Activated T-cell treated with anti-CD3 and anti-CD28 coated beads for 4 hours (primary cell): ENCODE measurements around the gene TAF3.

ENCODE experiments used
- DNase-seq: peaks from one replicate; pipeline ENCODE4 v3.0.0-alpha.2; 2020

Gene TAF3

DNA sequence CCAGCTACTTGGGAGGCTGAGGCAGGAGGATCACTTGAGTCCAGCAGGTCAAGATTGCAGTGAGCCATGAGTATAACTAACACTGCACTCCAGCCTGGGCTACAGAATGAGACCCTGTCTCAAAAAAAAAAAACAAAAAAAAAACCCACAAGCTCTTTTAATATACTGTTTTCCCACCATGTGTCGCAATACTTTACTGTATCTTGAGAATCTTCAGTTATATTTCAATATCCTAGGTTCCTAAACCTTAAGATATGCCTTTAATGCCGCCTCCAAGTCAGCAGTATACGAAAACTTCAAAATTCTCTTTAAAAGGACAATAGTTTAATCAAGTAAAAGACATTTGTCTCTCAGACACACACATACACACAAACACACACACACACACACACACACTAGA, 62.8 kb downstream of the TAF3 start:
- no peak for DNase-seq

DNA sequence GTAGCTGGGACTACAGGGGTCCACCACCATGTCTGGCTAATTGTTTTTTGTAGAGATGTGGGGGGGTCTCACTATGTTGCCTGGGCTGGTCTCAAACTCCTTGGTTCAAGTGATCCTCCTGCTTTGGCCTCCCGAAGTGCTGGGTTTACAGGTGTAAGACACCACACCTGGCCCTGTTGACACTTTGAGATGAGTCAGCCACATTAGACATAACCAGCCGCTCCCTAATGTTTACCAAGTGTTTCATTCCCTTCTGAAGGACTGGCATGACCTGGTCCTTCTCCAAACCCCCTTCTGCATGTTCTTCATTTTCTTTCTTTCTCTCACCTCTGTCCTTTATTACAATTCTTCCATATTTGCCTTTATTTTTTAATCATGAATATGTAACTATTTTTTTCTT, 67.8 kb downstream of the TAF3 start:
- DNase-seq: no peak

DNA sequence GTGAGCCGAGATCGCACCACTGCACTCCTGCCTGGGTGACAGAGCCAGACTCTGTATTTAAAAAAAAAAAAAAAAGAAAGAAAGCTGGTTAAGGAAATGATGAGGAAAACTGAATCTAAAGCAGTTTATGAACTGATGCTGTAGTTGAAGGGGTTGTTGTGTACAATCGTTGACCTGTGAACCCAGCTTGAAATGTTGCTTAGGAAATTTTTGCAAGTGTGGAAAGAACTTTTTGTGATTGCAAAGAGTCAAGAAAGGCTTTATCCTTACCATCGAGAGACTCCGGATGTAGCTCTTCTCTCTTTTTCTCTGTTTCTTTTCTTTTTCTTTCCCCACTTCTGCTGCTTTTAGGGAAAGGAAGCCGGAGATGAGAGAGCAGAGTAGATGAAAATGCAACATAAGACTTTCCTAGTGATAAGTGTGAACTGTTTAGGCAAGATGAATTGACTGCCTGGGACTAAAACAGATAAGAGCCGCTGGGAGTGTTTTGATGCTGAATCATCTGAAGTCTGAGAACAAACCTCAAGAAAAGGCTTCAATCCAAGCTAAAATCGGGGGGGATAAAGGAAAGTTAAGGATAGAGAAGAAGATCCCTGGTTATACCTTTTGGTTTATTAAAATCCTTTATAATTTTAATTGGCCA, 69.0 kb downstream of the TAF3 start:
- DNase-seq: no peak

DNA sequence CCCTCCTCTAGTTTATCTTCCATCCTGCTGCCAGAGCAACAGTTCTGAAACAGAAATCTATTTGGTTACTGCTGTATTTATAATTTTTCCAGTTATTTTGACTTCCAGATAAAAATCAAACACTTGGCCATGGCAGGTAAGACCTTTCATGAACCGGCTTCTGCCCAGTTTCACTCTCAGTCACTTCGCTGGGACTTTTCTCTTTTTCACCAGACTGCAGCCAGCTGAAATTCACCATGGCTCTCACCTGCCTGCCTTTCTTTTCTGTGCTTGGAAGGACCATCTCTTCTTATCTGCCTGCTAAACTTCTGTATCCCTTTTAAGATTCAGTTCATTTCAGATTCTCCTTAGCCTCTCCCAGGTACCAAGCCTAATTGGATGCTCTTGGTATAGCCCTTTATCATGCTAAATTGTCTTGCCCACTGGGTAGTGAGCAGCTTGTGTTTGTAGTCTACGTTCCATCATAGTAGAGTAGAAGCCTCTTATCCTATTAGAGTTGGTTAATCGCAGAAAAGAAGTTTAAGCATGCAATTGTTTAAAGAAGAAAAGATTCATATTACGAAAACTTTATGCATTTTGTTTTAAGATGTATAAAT, 71.7 kb downstream of the TAF3 start:
- DNase-seq: no peak

DNA sequence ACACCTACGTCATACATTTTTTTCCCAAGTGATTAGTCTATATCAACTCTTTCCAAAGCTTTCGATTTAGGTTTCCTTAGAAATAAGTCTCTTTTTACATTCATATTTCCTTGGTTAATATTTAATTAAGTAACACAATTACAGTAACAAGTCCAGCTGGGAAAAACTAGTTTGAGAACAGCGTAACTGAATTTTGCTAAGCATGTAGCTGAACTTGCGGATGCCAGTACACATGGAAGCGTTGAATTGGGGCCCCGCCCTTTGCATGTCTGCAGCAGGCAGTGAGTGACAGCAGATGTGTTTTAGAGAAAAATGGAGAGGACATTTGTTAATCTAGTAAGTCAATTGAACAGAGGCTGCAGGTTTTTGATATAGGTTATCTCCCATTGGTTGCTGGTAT, 72.5 kb downstream of the TAF3 start:
- DNase-seq: no peak

DNA sequence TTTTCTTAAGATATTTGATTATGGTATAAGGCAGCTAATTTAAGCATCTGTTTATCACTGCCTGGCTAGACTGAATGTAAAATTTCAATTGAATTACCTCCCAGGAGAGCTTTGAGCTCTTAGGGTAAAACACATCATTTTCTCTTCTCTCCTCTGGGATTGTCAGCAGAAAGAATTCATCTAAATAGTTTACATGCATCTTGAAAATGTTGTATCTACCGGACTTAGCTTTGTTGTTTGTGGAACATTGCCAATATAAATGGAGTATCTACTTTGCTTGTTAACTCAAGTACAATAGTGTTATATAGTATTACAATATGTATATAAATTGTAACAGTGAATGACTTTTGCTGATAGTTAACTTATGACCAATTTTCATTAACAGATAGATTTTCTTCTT, 73.3 kb downstream of the TAF3 start:
- DNase-seq: no peak

DNA sequence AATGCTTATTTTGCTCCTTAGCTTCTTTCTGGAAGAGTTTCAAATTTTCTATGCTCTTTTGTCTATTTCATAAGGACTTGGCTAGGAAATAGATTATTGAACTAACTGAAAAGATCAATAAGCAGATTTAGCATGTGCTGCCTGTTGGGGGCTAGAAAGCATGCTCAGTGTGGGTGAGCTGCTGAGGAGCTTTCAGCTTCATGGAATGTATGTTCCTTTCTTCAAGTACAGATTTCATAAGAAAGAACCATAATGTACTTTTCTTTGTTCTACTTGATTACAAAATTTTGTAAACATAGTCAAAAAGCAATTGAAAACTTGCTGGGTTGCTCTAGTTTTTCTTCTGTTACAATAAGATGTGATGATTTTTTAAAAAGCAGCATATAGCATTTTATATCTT, 73.8 kb downstream of the TAF3 start:
- DNase-seq: no peak

DNA sequence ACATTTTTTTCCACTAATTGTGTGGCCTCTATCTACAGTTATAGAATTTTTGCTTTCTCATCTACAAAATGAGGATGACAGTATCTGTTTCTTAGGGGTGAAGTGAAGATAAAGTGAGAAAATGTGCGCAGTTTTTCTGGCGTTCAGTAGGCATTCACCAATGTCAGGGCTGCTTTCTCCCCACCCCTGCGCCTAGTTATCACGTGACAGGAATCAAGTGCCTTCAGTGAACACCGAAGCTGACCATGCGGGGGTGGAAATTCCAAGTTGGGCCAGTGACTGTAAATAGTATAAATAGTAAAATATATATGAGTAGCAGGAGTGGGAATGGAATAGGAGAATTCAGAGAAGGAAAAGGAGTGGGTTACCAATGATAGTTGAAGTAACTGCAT, 77.4 kb downstream of the TAF3 start:
- DNase-seq: no peak

DNA sequence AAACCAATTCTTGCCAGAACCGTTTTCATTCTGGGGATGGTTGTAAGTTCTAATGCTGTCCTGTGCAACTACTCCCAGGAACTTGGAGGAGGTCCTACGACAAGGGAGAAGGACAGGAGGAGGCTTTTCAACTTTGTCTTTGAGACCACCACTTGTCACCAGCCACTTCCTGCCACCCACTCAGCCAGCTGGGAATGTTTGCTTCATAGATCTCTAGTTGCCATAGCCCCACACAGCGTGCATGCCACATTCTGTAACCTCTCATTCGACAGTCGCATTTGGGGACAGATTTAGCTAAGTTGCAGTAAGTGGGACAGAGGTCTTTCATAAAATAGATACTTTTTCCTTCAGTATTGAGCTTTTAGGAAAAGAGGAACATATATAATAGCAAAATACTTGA, 78.0 kb downstream of the TAF3 start:
- DNase-seq: no peak

DNA sequence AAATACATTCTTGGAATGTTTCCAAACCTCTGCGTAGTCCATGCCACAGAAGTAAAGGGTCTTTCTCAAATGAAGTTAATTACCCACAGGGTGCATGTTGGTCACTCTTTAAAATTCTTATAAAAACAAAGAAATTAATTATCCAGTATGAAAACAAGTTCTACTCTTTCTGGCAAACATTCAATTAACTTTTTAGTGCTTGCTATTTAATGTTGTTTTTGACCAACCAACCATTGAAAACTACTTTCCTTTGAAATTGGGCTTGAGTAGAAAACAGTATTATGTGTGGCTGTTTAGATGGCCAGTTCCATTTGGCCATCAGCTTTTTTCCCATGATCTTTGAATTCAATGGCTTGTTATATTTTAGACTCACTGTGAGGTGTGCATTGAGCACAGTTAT, 83.0 kb downstream of the TAF3 start:
- DNase-seq: no peak

DNA sequence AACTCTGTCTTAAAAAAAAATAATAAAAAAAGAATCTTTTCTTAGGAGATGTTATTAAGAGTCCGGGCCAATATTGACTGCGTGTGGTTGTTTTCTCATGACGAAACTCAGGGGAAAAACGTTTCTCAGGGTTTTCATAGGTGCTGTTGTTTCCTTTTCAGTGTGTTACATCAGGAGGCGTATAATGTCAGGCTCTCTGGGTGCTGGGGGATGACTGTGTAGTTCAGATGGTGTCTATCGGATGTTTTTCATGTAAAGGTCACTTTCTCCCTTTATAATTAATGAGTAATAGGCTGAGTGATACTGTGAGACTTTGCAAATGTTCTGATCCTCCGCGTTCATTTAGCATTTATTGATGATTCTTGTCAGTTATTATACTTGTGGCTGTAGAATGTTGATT, 84.1 kb downstream of the TAF3 start:
- DNase-seq: no peak

DNA sequence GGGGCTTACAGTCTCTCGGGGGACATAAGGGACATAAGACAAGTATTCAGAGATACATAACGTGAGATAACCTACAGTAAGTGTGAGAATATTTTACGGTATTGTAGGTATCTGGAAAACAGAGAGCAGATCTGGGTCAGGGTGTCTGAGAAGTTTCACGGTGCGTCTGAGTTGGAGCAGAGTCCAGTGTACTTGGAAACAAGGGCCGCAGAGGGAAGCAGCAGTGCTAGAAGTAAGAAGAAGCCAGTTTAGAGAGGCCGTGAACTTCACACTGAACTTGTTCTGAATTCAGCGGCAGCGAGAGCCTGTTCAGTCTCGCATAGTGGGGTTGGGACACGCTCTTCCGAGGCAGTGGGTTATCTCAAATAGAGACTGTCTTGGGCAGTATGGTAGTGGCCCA, 85.5 kb downstream of the TAF3 start:
- DNase-seq: no peak

DNA sequence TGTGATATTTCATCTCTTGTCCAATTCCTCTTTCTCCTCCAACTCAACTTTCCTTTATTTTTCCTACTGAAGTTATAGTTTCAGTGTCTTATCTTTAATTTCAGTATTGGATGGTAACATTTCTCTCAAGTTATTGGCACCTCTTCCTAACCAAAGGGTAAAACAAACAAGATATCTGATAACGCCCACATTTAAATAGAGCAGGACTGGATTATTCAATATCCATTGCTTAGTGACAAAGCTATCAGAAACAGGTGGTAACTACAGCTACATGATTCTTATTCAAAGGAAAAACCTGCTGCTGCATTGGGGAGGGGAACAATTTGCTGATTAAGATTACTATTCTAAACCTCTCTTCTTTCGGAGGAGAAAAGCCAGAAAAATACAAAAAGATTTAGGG, 87.8 kb downstream of the TAF3 start:
- DNase-seq: no peak

DNA sequence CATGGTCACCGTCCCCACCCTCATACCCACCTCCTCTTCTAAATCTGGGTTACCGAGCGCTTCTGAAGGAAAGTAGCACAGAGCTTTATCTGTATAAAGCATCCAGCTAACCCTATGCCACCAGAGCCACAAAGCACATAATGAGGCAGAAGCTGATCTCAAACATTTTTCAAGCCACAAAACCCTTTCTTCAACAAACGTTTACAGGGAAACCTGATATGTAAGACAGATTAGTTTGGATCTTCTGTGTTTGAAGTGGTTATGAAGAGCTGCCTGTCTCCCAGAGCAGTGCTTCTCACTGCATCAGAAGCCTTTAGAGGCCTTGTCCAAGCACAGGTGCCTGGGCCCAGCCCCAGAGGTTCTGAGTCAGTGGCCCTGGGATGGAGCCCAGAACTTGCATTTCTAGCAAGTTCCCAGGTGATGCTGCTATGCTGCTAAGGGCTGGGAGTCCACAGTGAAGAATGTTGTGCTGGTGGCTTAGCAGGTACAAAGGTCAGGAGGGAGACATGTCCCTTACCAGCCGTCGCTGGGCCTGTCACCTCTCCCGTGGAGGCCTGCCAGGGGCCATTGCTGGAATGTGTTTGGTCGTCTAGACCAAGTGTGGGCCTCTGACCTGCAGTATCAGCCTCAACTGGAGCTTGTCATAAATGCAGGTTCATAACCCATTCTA, 90.4 kb downstream of the TAF3 start:
- DNase-seq: no peak

DNA sequence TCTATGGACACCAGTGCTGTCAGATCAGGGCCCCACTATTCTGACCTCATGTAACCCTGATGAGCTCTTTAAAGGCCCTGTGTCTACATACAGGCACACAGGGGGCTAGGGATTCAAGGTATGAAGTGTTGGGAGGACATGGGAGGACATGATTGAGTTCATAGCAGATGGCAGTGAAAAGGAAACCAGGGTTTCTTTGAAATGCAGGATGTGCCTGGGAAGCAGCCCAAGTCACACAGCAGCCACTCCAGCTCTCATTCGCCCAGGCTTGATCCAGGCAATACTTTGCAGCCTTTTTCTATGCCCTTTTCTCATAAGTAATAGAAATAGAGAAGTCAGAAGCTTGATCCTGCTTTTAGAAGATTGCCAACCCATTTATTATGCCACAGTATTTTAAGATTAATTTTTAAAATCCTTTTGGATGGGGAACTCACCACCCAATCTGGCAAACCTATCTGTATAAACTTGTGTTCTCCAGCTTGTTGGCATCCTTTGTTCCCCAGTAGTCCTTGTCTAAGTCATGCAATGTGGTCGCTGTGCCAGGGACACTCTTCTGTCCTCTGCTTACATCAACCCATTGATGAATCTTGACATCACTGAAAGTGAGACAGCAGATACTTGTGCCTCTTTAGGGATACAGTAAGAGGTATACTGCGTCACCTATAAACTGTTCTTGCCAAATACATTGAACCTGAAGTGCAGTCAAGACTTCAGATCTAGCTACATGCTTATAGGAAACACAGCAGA, 95.0 kb downstream of the TAF3 start:
- no peak for DNase-seq

DNA sequence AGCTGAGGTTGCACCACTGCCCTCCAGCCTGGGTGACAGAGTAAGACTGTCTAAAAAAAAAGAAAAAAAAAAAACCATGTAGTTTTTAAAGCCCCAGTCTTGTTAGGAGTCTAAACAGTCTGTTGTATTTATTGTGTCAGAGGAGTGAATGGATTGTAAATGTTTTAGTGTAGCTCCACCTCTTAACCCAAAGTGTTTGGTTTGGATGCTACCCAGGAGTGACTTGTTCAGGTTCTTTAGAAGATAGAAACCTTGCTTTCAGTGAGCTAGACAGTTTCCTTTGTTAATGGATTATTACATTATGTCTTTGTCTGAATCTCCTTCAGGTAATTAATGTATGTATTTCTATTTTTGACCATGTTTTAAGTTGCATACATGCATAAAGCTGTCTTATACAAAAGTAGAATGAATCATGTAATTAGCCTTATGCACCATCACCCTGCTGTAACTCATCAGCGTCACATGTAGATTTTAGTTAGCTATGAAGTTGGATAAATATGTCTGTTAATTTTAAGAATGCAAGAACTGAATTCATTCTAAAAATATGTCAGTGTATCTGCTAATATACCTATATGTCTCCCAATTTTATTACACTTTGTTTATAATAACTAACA, 97.7 kb downstream of the TAF3 start:
- no peak for DNase-seq

DNA sequence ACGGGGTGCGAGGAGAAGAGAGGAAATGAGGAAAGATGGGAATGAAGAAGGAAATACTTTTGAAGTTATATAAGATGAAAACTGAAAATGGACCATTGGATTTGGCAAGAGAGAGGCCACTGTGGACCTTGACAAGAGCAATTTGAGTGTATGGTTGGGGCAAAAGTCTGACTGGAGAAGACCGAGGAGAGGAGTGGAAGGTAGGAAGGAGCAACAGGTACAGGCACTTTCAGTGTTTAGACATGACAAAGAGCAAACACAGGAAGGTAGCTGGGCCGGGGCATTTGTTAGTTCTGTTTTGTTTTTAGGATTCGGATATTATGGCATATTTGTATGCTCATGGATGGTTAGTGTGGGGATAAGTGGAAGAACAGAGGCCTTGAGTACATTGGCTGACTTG, 99.4 kb downstream of the TAF3 start:
- DNase-seq: no peak

DNA sequence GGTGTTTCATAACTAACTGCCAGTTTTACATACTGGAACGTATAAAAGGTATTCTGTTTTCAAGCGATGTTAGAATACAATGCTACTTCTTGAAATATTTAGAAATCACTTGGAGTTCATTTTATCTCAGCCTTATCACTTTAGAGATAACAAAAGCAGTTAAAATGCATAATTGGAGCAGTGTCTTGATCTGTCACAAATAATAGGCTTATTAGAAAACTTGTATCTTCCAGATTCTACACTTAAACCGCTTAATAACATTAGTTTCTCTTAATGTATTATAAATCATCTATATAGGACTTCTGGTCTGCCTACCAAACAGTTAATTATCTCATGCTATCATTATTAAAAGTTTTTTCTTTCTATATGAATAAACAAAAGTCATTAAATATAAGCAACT, 104.4 kb downstream of the TAF3 start:
- DNase-seq: no peak

DNA sequence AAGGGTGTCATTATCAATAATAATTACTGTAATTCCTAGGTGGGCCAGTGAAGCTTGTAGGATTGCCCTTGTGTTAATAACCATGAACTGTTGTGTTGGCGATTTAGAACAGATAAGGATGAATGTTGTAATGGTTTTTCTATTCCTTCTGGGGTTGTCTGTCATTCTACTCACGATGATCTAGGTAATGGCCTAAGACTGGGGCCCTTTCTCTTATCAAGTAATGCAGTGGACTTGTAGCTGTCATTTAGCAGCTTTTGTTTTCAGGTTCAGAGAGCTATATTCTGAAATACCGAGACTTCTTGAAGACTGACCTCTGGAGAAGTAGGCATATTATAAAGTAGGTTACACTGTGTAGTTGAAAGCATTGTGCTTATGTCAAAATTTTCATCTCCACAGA, 110.2 kb downstream of the TAF3 start:
- DNase-seq: no peak

DNA sequence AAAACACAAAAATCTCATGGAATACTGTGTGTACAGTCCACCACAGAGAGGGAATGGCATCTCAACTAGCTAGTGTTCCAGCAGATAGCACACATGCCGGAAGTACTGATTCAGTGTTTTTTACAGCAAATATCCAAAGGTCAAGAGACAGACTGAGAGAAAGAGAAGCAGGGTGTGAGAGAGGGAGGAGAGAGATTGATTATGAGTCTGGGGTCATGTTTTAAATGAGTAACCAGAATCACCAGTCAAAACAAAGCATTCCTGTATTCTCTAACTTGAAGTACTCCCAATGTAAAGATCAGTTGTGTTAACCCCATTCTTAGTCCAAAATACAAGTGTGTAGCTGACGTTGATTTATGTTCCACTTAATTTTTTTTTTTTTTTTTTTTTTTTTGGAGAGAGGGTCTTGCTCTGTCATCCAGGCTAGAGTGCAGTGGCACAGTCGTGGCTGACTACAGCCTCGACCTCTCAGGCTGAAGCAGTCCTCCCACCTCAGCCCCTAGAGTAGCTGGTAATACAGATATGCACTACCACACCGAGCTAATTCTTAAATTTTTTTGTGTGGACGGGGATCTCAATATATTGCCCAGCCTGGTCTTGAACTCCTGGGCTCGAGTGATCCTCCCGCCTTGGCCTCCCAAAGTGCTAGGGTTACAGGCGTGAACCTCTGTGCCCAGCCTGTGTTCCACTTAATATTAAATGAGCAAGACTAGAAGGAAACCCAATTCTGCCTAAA, 114.2 kb downstream of the TAF3 start:
- no peak for DNase-seq

DNA sequence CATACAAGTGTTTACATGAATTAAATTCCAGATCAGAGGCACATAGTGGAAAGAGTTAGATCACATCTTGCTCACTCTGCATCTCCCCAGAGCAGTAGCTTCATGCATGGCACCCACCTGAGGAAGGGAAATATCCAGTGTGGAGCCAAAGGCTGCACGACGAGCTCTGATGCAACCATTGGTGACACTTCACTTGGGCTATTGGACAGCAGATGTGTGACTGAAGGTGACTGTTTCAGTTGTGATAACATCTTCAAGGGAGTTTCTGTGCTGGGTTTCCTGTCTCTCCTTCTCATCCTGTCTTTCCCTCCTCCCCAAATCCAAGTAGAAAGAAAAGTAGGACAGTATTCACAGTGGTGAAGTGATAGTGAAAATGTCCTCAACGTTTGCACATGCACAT, 115.0 kb downstream of the TAF3 start:
- DNase-seq: no peak

DNA sequence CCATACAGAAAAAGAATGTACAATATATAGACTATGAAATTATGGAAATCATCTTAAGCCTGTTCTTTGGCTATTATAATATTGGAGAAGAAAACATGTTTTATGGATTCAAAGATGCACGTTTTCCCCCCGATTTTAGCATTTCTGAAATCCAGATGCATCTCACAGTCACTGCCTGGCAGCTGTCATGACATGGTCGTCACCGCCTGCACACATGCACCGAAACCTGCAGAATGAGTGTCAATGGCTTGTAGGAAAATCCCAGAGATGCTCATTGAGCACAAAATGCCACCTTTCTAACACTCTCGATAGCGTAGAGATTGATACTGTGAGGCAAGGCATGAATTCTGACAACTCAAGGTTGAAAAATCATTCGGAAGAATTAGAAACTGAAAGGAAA, 115.5 kb downstream of the TAF3 start:
- no peak for DNase-seq
